AG04449 (cell line): ENCODE results near the gene GPC1.

ENCODE experiments used
- CTCF ChIA-PET: fragments of 350-600 bp; formaldehyde crosslinking; extraction: SDS; loops from one replicate; lab custom pipeline; 2021; ENCODE audit warnings: antibody characterized with exemption; lab: Yijun Ruan, JAX
- POLR2A ChIA-PET: fragments of 400-600, 350-600 bp; formaldehyde crosslinking; extraction: SDS; loops from one replicate; lab custom pipeline; 2020; ENCODE audit warnings: antibody characterized with exemption, inconsistent platforms; lab: Yijun Ruan, JAX
- DNase-seq: peaks from one replicate; pipeline ENCODE4 v3.0.0-alpha.2; 2010; ENCODE audit warnings: low read depth, low spot score
- H3K4me3 ChIP-seq: 2 replicates; pipeline ENCODE4 v1.5.1; 2011; ENCODE audit warnings: low read depth, mild to moderate bottlenecking, control low read depth, low read length
- TF ChIP-seq, protein P1 (sequence below): IDR thresholded peaks from one replicate; pipeline ENCODE4 v1.5.1; 2011; ENCODE audit warnings: mild to moderate bottlenecking, moderate library complexity, low read length, control low read depth, inconsistent platforms; ENCODE audit not compliant: insufficient read depth; ENCODE audit errors: missing control alignments

GPC1 gene

DNA sequence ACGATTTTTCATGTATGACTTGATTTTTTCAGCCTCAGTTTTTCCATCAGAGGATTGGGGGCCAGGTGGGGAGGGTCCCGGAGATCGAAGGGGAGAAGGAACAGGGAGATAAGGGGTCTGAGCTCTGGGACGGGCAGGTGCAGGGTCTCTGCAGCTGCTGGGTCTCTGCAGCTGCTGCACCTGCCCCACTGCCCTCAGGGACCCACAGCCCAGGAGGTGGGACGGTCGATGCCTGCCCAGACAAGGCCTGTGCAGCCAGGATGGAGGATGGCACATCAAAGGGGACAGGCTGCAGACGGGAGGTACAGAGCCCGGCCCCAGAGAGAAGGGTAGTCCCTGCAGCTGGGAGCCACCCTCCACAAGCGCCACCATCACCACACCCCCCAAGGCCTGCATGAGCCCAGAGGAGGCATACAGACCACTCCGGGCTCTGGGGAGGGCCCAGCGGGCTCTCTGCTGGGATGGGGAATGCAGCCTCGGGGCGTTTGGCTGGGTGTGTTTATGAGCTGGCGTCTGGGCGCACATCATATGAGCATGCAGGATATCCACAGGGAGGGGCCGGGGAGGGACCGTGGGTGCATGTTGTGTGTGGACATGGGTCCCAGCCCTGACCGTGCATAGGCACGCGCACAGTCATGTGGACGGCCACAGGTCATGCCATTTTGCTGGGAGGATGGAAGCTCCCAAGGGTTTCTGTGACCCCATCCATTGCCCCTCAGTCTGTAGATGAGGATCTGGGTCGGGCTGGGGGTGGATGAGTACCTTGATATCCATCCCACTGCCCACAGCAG is 34.9 kb upstream of the GPC1 start:
- ChIA-PET CTCF (interaction anchor here (0.7 kb wide), 1 partner anchor 166 kb away, joined by 3 read pairs; no protein-coding TSS in a partner anchor), POLR2A (no interaction called here)
- DNase-seq = no peak
- H3K4me3 ChIP-seq = no peak overlapping the region
- TF ChIP-seq, protein P1, sequence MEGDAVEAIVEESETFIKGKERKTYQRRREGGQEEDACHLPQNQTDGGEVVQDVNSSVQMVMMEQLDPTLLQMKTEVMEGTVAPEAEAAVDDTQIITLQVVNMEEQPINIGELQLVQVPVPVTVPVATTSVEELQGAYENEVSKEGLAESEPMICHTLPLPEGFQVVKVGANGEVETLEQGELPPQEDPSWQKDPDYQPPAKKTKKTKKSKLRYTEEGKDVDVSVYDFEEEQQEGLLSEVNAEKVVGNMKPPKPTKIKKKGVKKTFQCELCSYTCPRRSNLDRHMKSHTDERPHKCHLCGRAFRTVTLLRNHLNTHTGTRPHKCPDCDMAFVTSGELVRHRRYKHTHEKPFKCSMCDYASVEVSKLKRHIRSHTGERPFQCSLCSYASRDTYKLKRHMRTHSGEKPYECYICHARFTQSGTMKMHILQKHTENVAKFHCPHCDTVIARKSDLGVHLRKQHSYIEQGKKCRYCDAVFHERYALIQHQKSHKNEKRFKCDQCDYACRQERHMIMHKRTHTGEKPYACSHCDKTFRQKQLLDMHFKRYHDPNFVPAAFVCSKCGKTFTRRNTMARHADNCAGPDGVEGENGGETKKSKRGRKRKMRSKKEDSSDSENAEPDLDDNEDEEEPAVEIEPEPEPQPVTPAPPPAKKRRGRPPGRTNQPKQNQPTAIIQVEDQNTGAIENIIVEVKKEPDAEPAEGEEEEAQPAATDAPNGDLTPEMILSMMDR = no peak

DNA sequence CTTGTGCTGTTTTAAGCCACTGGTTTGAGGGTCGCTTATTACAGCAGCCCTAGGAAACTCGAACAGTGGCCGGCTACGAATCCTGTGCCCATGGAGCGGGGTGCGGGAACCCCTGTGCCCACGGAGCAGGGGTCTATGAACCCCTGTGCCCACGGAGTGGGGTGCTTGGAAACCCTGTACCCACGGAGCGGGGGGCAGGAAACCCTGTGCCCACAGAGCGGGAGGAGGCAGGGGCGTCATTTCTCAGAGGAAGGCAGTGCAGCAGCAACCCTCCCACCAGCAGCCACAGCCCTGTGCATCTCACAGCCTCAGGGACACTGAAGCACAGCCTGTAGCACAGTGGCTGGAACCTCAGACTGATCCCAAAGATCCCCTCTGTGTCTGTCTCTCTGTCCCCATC is 34.2 kb upstream of the GPC1 start:
- DNase-seq = no peak
- H3K4me3 ChIP-seq = no peak overlapping the region
- POLR2A ChIA-PET = no interaction called here
- TF ChIP-seq, protein P1 = no peak
- CTCF ChIA-PET = no interaction called here

DNA sequence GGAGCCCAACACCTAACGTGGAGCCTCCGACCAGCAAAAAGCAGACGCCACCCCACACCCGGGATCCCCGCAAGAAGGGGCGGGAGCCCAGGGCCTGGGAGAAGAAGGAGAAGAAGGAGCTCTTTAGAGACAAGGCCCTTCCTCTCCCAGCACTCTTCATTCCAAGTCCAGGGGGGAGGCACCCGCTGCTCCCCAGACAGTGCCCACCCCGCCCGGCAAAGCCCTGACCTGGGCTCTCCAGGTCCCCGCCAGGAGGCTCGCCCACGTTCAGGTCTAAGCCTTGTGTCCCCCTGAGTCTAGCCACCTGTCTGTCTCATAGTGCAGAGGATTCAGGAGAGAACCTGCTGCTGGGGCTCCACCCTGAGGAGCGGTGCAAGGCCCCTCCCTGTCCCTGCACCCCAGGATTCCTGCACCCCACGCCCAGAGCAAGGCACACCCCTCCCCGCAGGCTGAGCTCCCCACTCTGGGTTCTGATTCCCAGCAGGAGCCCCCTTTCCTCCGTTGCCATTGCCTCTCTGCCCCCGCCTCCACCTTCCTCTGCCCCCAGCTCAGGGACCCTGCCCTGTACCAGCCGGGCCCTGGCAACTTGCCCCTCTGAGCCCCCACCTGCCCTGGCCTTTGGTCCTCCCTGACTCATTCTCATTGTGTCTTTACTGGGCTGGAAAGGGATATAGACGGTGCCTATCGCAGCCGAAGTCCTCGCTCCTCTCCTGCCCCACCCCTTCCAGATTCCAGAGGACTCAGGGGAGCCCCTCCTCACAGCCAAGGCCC is 33.5 kb upstream of the GPC1 start:
- H3K4me3 ChIP-seq = no peak overlapping the region
- TF ChIP-seq, protein P1 = no peak
- ChIA-PET POLR2A (no interaction called here), CTCF (no interaction called here)
- no peak for DNase-seq

DNA sequence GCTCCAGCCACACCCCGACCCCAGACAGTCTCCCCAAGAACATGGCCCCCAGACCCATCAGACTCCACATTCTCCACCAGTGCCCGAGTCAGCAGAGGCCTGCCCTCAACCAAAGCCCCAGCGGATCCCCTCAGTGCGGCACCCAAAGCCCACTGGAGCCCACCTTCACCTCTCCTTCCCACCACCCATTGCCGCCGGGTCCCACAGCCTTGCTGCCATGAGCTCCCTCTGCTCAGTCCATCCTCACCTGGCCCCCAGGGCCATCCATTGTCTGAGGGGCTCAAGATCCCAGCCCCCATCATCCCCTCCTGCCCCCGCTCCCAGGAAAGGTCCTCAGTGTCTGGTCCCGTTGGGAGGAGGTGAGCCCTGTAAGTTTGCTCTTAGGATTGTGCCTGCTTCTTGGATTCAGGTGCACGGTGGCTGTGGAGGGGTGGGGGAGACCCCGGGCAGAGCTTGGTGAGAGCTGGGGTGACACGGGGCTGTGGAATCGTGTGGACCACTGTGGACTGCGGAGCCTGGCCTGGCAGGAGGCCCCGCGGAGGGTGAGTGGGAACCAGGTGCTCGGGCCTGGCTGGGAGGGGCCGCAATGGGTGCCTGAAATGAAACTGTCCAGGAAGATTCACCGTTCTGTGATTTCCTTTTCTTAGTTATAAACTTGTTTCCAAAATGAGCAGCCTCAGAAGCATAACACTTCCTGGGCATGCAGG is 32.7 kb upstream of the GPC1 start:
- no peak overlapping the region for H3K4me3 ChIP-seq
- ChIA-PET CTCF (no interaction called here), POLR2A (no interaction called here)
- DNase-seq = no peak
- TF ChIP-seq, protein P1 = no peak

DNA sequence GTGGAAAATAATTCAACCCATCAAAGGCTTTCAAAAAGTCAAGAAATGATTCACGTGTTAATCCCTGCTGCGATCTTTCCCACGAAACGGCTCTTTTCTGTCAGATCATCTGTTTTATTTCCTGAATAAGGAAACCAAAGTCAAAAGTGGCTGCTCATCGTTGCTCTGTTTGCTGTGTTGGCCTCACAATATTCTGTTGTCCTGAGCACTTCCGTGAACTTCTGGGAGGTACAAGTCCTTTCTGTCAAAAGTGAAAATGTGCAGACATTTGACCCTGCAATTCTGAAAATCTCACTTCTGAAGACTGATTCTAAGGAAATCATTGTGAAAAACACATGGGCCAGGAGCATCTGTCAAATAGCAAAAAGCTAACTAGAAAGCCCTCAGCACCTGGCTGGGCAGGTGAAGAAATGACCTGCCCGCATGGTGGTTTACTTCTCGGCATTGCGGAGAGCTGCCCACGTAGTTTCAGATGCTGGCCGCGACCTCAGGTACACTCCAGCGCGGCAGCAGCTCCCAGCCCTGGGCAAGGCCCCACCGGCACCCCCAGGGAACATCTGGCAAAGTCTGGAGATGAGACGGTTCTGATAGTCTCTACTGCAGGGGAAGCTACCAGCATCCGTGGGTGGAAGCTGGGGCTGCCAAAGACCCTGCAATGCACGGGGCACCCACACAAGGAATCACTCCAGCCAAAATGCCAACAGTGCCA is 31.9 kb upstream of the GPC1 start:
- POLR2A ChIA-PET = no interaction called here
- CTCF ChIA-PET = no interaction called here
- DNase-seq = no peak

More for the DNA sequence above, 31.9 kb upstream of the GPC1 start:
- H3K4me3 ChIP-seq = no peak overlapping the region
- TF ChIP-seq, protein P1 = no peak
